Esophagus (tissue), 2 donors: ENCODE measurements around the gene ABCA1. TPM values are rescaled to one million over a fixed set of nuclear protein-coding genes. Genes with fewer than 3 reads are reported as not detected.

Source experiments
- H3K27ac ChIP-seq, 2 donors: one replicate each; pipeline ENCODE4 v1.5.1; 2013; ENCODE audit warnings: low read depth in 2 of 2, mild to moderate bottlenecking in 2 of 2, inconsistent platforms in 1 of 2, low read length in 1 of 2, moderate library complexity in 1 of 2
- H3K27me3 ChIP-seq, 2 donors: one replicate each; pipeline ENCODE4 v1.6.1; 2013; ENCODE audit warnings: low read length in 2 of 2, control low read depth in 1 of 2, mild to moderate bottlenecking in 1 of 2; ENCODE audit not compliant: insufficient read depth in 2 of 2, control insufficient read depth in 1 of 2
- H3K36me3 ChIP-seq, 2 donors: one replicate each; pipeline ENCODE4 v1.6.1; 2013; ENCODE audit warnings: low read length in 1 of 2; ENCODE audit not compliant: control insufficient read depth in 2 of 2, insufficient read depth in 2 of 2
- H3K4me1 ChIP-seq, 2 donors: one replicate each; pipeline ENCODE4 v1.6.1; 2013; ENCODE audit warnings: low read length in 1 of 2; ENCODE audit not compliant: control insufficient read depth in 2 of 2, insufficient read depth in 2 of 2
- H3K4me3 ChIP-seq, 2 donors: one replicate each; pipeline ENCODE4 v1.5.1; 2013; ENCODE audit warnings: low read length in 2 of 2, mild to moderate bottlenecking in 2 of 2, low read depth in 1 of 2, moderate library complexity in 1 of 2
- H3K9me3 ChIP-seq, 2 donors: one replicate each; pipeline ENCODE4 v1.6.1; 2013; ENCODE audit warnings: mild to moderate bottlenecking in 2 of 2, low read depth in 1 of 2, low read length in 1 of 2, moderate library complexity in 1 of 2; ENCODE audit not compliant: control insufficient read depth in 2 of 2, insufficient read depth in 1 of 2
- WGBS, 2 donors: extraction: QIAGEN DNeasy Blood & Tissue Kit; methylation state at CpG; one replicate each; pipeline ENCODE4 v1.1.7; 2013; 5-methylcytosine and 5-hydroxymethylcytosine counted together
- polyA plus RNA-seq, 2 donors: library from polyadenylated mRNA; stranded (reverse); fragments of 200-250 nt; gene quantifications; one replicate each; pipeline ENCODE4 v1.2.3, GENCODE V29; 2013
- donor health status: healthy with polysubstance abuse.
- donor health status: Bipolar disorder and iron deficiency.

The ABCA1 gene
- polyA plus RNA-seq, 2 donors, result 2.7 to 2.9 TPM

DNA sequence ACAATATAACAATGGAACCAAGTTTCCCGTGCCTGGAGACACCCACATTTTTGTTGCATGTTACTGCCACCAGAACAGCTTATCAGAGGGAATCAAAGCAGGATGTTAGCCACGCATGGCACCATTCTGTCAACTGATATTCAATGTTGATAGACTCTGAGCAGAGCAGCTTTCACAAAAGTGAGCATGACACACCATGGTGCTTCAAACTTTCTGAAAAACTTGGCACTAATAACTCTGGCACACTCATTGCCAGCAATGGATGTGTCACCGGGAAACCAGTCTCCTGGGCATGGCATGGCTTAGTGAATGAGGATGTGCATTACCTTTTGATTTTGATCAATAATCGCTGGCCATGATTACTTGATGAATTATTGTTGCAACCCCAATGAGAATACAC, 144.4 kb downstream of the ABCA1 start:
- 84% methylated on average over 4 of the region's 4 CpGs for WGBS, 2 donors
- H3K4me3 ChIP-seq, result no peak overlapping the region
- H3K27me3 ChIP-seq, result no peaks in the 10 kb centered on the region
- no peaks in the 10 kb centered on the region for H3K9me3 ChIP-seq
- peaks cover 5 to 7% of the 10 kb centered on the region in 2 donors for H3K36me3 ChIP-seq
- H3K27ac ChIP-seq, result no peak overlapping the region
- H3K4me1 ChIP-seq, result no peaks in the 10 kb centered on the region

DNA sequence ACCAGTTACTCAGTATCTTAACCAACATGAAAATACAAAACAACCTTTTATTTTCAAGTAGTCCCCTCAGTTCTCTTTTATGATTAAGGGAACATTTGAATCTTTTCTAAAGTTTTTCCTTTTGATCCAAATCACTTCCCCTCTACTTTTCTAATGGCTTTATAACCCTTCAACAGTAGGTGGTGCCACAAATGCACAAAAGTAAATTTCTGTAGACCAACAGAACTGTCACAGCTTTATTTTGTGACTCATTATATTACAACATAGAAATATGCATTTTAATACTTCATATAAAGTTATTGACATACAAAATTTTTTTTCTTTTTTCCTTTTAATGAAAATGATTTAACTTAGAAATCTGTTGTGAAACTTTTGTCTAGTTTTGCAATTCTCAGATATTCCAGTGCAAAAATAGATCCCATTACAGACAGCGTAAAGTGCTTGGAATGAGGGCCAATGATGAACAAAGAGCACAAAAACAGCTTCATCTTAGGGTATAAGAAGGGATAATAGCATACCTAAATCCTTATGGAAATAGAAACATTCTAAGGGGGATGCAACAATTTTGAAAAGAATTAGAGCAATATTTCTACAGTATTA, 147.1 kb downstream of the ABCA1 start:
- H3K36me3 ChIP-seq, result peaks cover 0 to 2% of the 10 kb centered on the region in 2 donors
- no peak overlapping the region for H3K27ac ChIP-seq
- no peaks in the 10 kb centered on the region for H3K9me3 ChIP-seq
- H3K4me1 ChIP-seq, result no peaks in the 10 kb centered on the region
- H3K4me3 ChIP-seq, result no peak overlapping the region
- 97 to 98% methylated on average over 1 of the region's 1 CpG for WGBS, 2 donors
- H3K27me3 ChIP-seq, result no peaks in the 10 kb centered on the region

DNA sequence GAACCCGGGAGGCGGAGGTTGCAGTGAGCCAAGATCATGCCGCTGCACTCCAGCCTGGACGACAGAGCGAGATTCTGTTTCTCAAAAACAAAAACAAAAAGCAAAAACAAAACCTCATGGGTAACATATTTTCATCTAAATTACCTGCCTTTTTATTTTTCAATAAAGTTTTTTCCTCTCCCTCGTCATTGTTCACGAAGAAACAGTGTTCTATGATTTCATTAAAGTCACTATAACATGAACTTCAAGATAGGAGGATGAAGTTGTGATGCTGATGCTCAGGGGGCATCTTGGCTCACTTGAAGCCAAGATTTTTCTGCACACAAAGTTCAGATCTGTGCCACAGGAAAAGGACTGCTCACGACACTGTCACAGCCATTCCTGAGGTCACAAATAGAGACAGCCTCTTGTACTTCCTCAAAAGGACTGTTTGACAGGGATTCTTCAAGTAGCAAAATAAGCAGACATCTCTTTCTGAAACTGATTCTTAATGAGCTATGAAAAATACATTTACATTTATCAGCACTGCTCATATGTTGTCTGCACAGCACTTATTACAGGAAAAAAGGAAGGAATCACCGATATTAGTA, 147.9 kb downstream of the ABCA1 start:
- H3K27ac ChIP-seq, result no peak overlapping the region
- H3K4me1 ChIP-seq, result no peaks in the 10 kb centered on the region
- no peaks in the 10 kb centered on the region for H3K27me3 ChIP-seq
- H3K9me3 ChIP-seq, result no peaks in the 10 kb centered on the region
- no peak overlapping the region for H3K4me3 ChIP-seq
- WGBS, 2 donors, result 88% methylated on average over 9 of the region's 9 CpGs
- peaks cover 0 to under 1% of the 10 kb centered on the region in 2 donors for H3K36me3 ChIP-seq

DNA sequence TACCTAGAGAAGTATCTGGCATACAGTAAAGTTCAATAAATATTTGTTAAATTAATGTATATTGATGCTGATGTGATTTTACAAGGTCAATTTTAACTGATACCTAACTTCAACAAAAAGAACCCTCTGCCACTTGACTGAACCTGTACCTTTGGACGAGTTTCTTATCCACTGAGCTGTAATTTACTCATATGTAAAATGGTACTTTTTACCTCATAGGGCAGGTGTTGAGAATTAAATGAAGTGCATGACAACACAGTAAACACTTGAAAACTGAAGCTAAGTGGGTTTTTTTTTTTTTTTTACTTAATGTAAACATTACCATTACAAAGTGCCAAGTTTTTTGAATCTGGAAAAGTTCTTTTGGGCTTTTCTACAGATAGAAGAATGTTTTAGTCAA, 148.6 kb downstream of the ABCA1 start:
- H3K36me3 ChIP-seq, result no peaks in the 10 kb centered on the region
- H3K9me3 ChIP-seq, result no peaks in the 10 kb centered on the region
- H3K4me1 ChIP-seq, result no peaks in the 10 kb centered on the region
- no peak overlapping the region for H3K4me3 ChIP-seq
- whole genome bisulfite sequencing, 2 donors, result 47 to 55% methylated on average over 1 of the region's 1 CpG
- H3K27ac ChIP-seq, result no peak overlapping the region
- no peaks in the 10 kb centered on the region for H3K27me3 ChIP-seq

DNA sequence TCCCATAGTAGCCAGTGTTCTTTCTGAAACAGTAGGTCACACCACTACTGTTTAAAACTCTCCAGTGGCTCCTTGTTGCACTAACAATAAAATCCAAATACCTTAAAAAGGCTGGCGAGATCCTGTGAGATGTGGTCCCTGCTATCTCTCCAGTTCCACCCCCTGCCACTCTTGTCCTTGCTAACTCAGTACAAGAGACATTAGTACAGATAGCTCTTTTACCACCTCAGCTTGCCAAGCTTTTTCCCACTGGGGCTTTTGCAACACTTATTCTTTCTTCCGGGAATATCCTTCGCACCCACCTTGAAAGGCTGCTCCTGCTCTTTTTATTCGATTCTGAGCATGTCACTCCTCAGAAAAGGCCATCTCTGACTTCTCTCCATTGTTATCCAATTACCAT, 149.2 kb downstream of the ABCA1 start:
- 88 to 89% methylated on average over 4 of the region's 4 CpGs for WGBS, 2 donors
- Histone ChIP-seq H3K27ac (peak overlapping the region in 1 of 2 donors; percentile 1), H3K27me3 (no peaks in the 10 kb centered on the region), H3K9me3 (no peaks in the 10 kb centered on the region), H3K4me1 (no peaks in the 10 kb centered on the region), H3K4me3 (no peak overlapping the region), H3K36me3 (no peaks in the 10 kb centered on the region)

DNA sequence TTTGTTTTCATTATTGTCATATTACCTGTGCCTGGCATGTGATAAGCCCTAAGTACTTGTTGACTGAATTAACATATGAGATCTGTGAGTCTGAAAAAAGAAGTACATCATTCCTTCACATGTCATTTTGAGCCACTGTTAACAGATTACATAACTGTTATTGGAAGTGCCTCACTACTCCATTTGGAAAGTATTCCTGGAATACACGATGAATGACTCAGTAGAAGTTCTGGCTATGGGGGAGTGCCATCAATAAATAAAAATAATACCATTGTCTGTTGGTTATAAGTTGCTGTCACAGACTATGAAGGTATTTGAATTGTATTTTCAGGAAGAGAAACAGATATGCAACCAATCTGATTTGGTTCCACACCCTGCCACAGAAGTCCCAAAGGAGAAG, 151.2 kb downstream of the ABCA1 start:
- Histone ChIP-seq H3K27ac (no peak overlapping the region), H3K36me3 (no peaks in the 10 kb centered on the region), H3K9me3 (no peaks in the 10 kb centered on the region), H3K4me1 (no peaks in the 10 kb centered on the region), H3K4me3 (no peak overlapping the region), H3K27me3 (no peaks in the 10 kb centered on the region)
- WGBS, 2 donors, result 29 to 51% methylated on average over 1 of the region's 1 CpG

DNA sequence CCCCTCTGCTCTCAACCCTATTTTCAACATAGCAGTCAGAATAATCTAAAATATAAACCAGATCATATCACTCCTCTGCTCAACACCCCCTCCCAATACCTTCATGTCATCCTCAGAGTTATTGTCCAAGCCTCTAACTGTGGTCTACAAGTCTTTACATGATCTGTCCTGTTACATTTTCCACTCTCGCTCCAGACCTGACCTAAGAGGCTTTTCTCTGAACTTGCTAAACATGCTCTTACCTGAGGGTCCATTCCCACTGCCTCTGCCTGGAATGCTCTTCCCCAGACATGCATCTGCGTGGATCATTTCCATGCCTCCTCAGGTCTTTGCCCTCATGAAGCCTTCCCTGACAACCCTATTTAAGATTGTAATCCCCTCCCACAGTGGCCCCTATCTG, 152.0 kb downstream of the ABCA1 start:
- H3K9me3 ChIP-seq, result no peaks in the 10 kb centered on the region
- WGBS, 2 donors, result 76 to 83% methylated on average over 2 of the region's 2 CpGs
- H3K27ac ChIP-seq, result no peak overlapping the region
- no peaks in the 10 kb centered on the region for H3K27me3 ChIP-seq
- no peaks in the 10 kb centered on the region for H3K4me1 ChIP-seq
- H3K4me3 ChIP-seq, result no peak overlapping the region
- no peaks in the 10 kb centered on the region for H3K36me3 ChIP-seq

DNA sequence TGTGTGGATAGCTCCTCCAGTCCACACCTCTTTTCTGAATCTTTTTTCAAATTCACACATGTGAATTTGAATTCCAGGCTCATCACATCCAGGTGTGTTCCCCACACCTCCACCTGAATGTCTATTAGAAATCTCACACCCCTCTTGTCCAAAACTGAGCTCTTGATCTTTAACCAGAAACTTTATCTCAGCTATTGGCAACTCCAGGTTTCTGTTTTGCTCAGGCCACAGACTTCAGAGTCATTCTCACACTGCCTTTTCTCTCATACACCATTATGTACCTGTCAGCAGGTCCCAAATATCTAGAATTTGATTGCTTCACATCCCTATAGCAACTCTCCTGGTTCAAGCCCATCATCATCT, 152.4 kb downstream of the ABCA1 start:
- H3K27ac ChIP-seq, result no peak overlapping the region
- H3K36me3 ChIP-seq, result no peaks in the 10 kb centered on the region
- H3K9me3 ChIP-seq, result no peaks in the 10 kb centered on the region
- H3K4me1 ChIP-seq, result no peaks in the 10 kb centered on the region
- no peak overlapping the region for H3K4me3 ChIP-seq
- no peaks in the 10 kb centered on the region for H3K27me3 ChIP-seq

DNA sequence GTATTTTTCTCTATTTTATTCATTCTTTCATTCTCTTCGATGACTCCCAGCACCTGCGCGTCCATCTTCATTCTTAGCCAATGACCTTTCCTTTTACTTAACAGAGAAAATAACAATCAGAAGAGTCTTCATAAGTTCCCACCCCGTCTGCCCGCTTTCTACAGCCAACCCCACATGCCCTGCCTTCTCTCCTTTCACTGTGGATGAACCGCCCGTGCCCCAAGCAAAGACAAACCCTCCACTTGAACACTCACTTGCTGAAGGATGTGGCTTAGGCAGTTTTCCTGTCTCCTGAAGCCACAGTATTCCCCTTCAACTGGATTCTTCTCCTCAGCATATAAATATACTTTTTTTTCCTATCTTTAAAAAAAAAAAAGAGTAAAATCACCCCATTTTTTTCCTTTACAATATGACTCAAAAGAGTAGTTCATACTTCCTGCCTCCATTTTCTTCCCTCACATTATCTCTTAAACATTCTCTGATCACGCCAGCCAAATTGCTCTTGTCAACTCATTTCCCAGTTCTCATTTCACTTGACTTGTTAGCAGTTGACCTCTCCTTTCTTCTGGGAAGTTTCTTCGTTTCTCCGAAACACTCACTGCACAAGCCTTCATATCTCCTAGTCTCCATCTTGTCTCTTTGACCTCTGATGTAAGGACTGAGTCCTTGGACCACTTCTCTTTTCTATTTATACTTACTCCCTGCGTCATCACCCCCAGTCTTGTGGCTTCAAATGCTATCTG, 153.0 kb downstream of the ABCA1 start:
- H3K27ac ChIP-seq, result no peak overlapping the region

DNA sequence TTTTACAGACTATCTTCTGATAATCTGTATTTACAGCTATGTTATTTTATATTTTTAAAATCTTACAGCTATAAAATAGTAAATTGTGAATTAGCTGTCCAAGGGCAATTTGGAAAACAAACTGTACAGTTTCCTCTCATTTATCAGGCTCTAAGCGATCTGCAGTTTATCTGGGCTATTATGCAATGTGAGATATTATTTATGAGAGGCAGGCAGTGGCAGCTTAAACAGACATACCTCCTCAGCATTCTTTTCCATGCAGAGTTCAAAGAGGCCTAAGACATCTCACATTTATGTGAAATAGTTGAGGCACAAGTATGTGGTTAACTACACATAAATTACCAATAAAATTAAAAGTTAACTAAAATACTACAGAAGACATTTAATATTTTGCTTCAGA, 153.8 kb downstream of the ABCA1 start:
- no peaks in the 10 kb centered on the region for H3K27me3 ChIP-seq
- H3K9me3 ChIP-seq, result no peaks in the 10 kb centered on the region
- no peak overlapping the region for H3K4me3 ChIP-seq
- H3K27ac ChIP-seq, result no peak overlapping the region
- no peaks in the 10 kb centered on the region for H3K36me3 ChIP-seq
- 63 to 70% methylated on average over 1 of the region's 1 CpG for WGBS, 2 donors
- no peaks in the 10 kb centered on the region for H3K4me1 ChIP-seq

More for the DNA sequence above, 153.0 kb downstream of the ABCA1 start:
- H3K27me3 ChIP-seq, result no peaks in the 10 kb centered on the region
- no peaks in the 10 kb centered on the region for H3K9me3 ChIP-seq
- no peak overlapping the region for H3K4me3 ChIP-seq
- no peaks in the 10 kb centered on the region for H3K4me1 ChIP-seq
- WGBS, 2 donors, result 89 to 94% methylated on average over 11 of the region's 11 CpGs
- no peaks in the 10 kb centered on the region for H3K36me3 ChIP-seq
